CD4-positive, alpha-beta memory T cell (primary cell): Measurements from ENCODE around the gene CAMTA2. TPM values are rescaled to one million over a fixed set of nuclear protein-coding genes. Genes with fewer than 3 reads are reported as not detected.

ENCODE experiments used
- CTCF ChIA-PET: fragments of 350-600 bp; sonication (Branson Sonifier 250); formaldehyde crosslinking; loops from one replicate; lab custom pipeline; 2021; ENCODE audit warnings: inconsistent platforms; ENCODE audit not compliant: partially characterized antibody; lab: Charles Lee
- POLR2A ChIA-PET: fragments of 350-600 bp; sonication (Branson Sonifier 250); formaldehyde crosslinking; loops from one replicate; lab custom pipeline; 2021; ENCODE audit not compliant: partially characterized antibody; lab: Charles Lee
- DNase-seq, 5 donors: peaks; one replicate each; pipeline versions ENCODE4 v3.0.0 to v3.0.0-alpha.2; 2020 to 2022; ENCODE audit warnings: mixed read lengths in 1 of 5
- H3K27ac ChIP-seq: one replicate; pipeline ENCODE4 v1.7.0; 2013; ENCODE audit warnings: low read depth, low read length
- H3K27me3 ChIP-seq: 2 replicates; pipeline ENCODE4 v1.7.0; 2013; ENCODE audit warnings: mild to moderate bottlenecking, low read length, moderate library complexity; ENCODE audit not compliant: insufficient read depth
- H3K36me3 ChIP-seq: 2 replicates; pipeline ENCODE4 v1.7.0; 2013; ENCODE audit warnings: mild to moderate bottlenecking, low read length, moderate library complexity; ENCODE audit not compliant: insufficient read depth
- H3K4me1 ChIP-seq: 2 replicates; pipeline ENCODE4 v1.7.0; 2013; ENCODE audit warnings: mild to moderate bottlenecking, low read length, moderate library complexity; ENCODE audit not compliant: insufficient read depth
- H3K4me3 ChIP-seq, 2 donors: one replicate each; pipeline ENCODE4 v1.7.0; 2013; ENCODE audit warnings: low read length in 2 of 2, mild to moderate bottlenecking in 1 of 2
- H3K9me3 ChIP-seq, 2 donors: one replicate each; pipeline ENCODE4 v1.7.0; 2013; ENCODE audit warnings: low read length in 2 of 2, control low read depth in 1 of 2; ENCODE audit not compliant: control insufficient read depth in 1 of 2
- H3K27ac Mint-ChIP-seq, 7 donors: one replicate each; pipeline ENCODE4 v1.8.0; 2020 to 2021; ENCODE audit warnings: mixed read lengths in 7 of 7, mild to moderate bottlenecking in 6 of 7, inconsistent platforms in 3 of 7, moderate library complexity in 3 of 7
- H3K27me3 Mint-ChIP-seq, 2 donors: one replicate each; pipeline ENCODE4 v1.8.0; 2020 to 2021; ENCODE audit warnings: mixed read lengths in 2 of 2
- H3K36me3 Mint-ChIP-seq, 2 donors: one replicate each; pipeline ENCODE4 v1.8.0; 2020 to 2021; ENCODE audit warnings: mixed read lengths in 2 of 2, inconsistent platforms in 1 of 2, mild to moderate bottlenecking in 1 of 2
- H3K4me1 Mint-ChIP-seq, 4 donors: one replicate each; pipeline ENCODE4 v1.8.0; 2020 to 2021; ENCODE audit warnings: mixed read lengths in 4 of 4, mild to moderate bottlenecking in 1 of 4
- H3K4me3 Mint-ChIP-seq, 8 donors: one replicate each; pipeline ENCODE4 v1.8.0; 2020 to 2021; ENCODE audit warnings: mixed read lengths in 8 of 8, mild to moderate bottlenecking in 7 of 8, moderate library complexity in 6 of 8, inconsistent platforms in 3 of 8
- H3K9me3 Mint-ChIP-seq, 8 donors: one replicate each; pipeline ENCODE4 v1.8.0; 2020 to 2021; ENCODE audit warnings: mixed read lengths in 8 of 8, mild to moderate bottlenecking in 5 of 8, inconsistent platforms in 3 of 8, moderate library complexity in 1 of 8
- intact Hi-C: fragments of 100-400 bp; cut with micrococcal nuclease; formaldehyde crosslinking; loops from one replicate; pipeline ENCODE4 v1.15.1; 2023
- polyA plus RNA-seq, 2 donors: library from polyadenylated mRNA; unstranded; fragments of 300-500 nt; fragmentation: Illumina TruSeq; gene quantifications; one replicate each; pipeline ENCODE4 v1.2.3, GENCODE V29; 2021
- total RNA-seq, 2 experiments: library from RNA; stranded (reverse); gene quantifications; one replicate each; pipeline ENCODE4 v1.2.3, GENCODE V29; 2021

CAMTA2 gene
- total and polyA plus RNA-seq, 4 experiments from 2014 or later = 4.6 to 84.8 (median 44.2) TPM

GRCh38 chr17:4947010-4947410 is 40.5 kb downstream of the CAMTA2 start:
- Histone ChIP-seq H3K27me3 (no peaks in the 10 kb centered on the region), H3K36me3 (peaks cover 41% of the 10 kb centered on the region), H3K4me1 (peaks cover 62% of the 10 kb centered on the region), H3K4me3 (peak overlapping the region; percentile 63 to 94), H3K27ac (peak overlapping the region; percentile 94), H3K9me3 (no peaks in the 10 kb centered on the region)
- CTCF ChIA-PET = interaction anchor here (1.9 to 2.9 kb wide), 2 partner anchors 20 to 38 kb away, joined by 7 to 15 read pairs; partner anchors contain the start of gene SPAG7
- Mint-ChIP-seq H3K4me3 (peak overlapping the region; percentile 95 to 100 (median 99)), H3K27ac (peak overlapping the region; percentile 85 to 96 (median 94)), H3K36me3 (peaks cover 43 to 52% of the 10 kb centered on the region in 2 donors), H3K27me3 (no peaks in the 10 kb centered on the region), H3K4me1 (peaks cover 36 to 79% (median 56%) of the 10 kb centered on the region in 4 donors), H3K9me3 (peaks cover 0 to 2% (median 0%) of the 10 kb centered on the region in 8 donors)
- DNase-seq = no peak
- POLR2A ChIA-PET = interaction anchor here (0.7 to 25.3 kb wide), 19 partner anchors 8 to 804 kb away, joined by 3 to 973 read pairs (median 7); partner anchors contain the start of genes ARRB2, C17orf107, CAMTA2 and CHRNE
- intact Hi-C loops = no loop called here

GRCh38 chr17:4946312-4946976 is 41.0 kb downstream of the CAMTA2 start:
- DNase-seq = no peak
- peak overlapping the region; percentile 95 to 100 (median 99) for H3K4me3 Mint-ChIP-seq
- intact Hi-C loops = no loop called here
- Histone ChIP-seq H3K36me3 (peaks cover 41% of the 10 kb centered on the region), H3K4me1 (peaks cover 68% of the 10 kb centered on the region), H3K4me3 (peak overlapping the region; percentile 63 to 94), H3K9me3 (no peaks in the 10 kb centered on the region), H3K27ac (peak overlapping the region; percentile 94), H3K27me3 (no peaks in the 10 kb centered on the region)
- peaks cover 0 to 2% (median 0%) of the 10 kb centered on the region in 8 donors for H3K9me3 Mint-ChIP-seq
- no peaks in the 10 kb centered on the region for H3K27me3 Mint-ChIP-seq
- peaks cover 42 to 85% (median 59%) of the 10 kb centered on the region in 4 donors for H3K4me1 Mint-ChIP-seq
- ChIA-PET CTCF (interaction anchor here (1.0 to 2.9 kb wide), 4 partner anchors 21 to 41 kb away, joined by 3 to 15 read pairs (median 6); partner anchors contain the start of genes CAMTA2 and SPAG7), POLR2A (interaction anchor here (0.7 to 25.3 kb wide), 14 partner anchors 7 to 803 kb away, joined by 3 to 973 read pairs (median 12); partner anchors contain the start of genes C17orf107, CAMTA2, CHRNE and CYB5D2)
- H3K36me3 Mint-ChIP-seq = peaks cover 47 to 57% of the 10 kb centered on the region in 2 donors
- peak overlapping the region; percentile 85 to 96 (median 94) for H3K27ac Mint-ChIP-seq

GRCh38 chr17:4945944-4946280 is 41.6 kb downstream of the CAMTA2 start:
- H3K9me3 Mint-ChIP-seq = peaks cover 0 to 2% (median 0%) of the 10 kb centered on the region in 8 donors
- ChIA-PET POLR2A (interaction anchor here (1.0 to 25.3 kb wide), 12 partner anchors 6 to 231 kb away, joined by 3 to 973 read pairs (median 14); partner anchors contain the start of genes C17orf107, CAMTA2, CHRNE and INCA1), CTCF (interaction anchor here (1.0 to 1.9 kb wide), 3 partner anchors 22 to 42 kb away, joined by 3 to 7 read pairs (median 5); partner anchors contain the start of genes CAMTA2 and SPAG7)
- H3K27ac ChIP-seq = peak overlapping the region; percentile 94
- H3K27ac Mint-ChIP-seq = peak overlapping the region; percentile 92 to 97 (median 95)
- H3K4me1 ChIP-seq = peaks cover 66% of the 10 kb centered on the region
- peak overlapping the region; percentile 95 to 100 (median 99) for H3K4me3 Mint-ChIP-seq
- intact Hi-C loops = no loop called here
- no peaks in the 10 kb centered on the region for H3K27me3 Mint-ChIP-seq
- H3K4me1 Mint-ChIP-seq = peaks cover 46 to 85% (median 61%) of the 10 kb centered on the region in 4 donors
- H3K27me3 ChIP-seq = no peaks in the 10 kb centered on the region
- peak overlapping the region; percentile 63 to 94 for H3K4me3 ChIP-seq
- DNase-seq = no peak
- peaks cover 52 to 62% of the 10 kb centered on the region in 2 donors for H3K36me3 Mint-ChIP-seq
- no peaks in the 10 kb centered on the region for H3K9me3 ChIP-seq
- H3K36me3 ChIP-seq = peaks cover 41% of the 10 kb centered on the region

GRCh38 chr17:4945176-4945943 is 42.1 kb downstream of the CAMTA2 start:
- DNase-seq = peak; percentile 54 to 92 (median 59)
- Histone ChIP-seq H3K27me3 (no peaks in the 10 kb centered on the region), H3K4me1 (peaks cover 61% of the 10 kb centered on the region), H3K9me3 (no peaks in the 10 kb centered on the region), H3K4me3 (peak overlapping the region; percentile 45 to 63), H3K27ac (peak overlapping the region; percentile 81), H3K36me3 (peaks cover 41% of the 10 kb centered on the region)
- Mint-ChIP-seq H3K27me3 (no peaks in the 10 kb centered on the region), H3K4me3 (peak overlapping the region; percentile 86 to 100 (median 98)), H3K27ac (peak overlapping the region; percentile 85 to 97 (median 94)), H3K9me3 (peaks cover 0 to 2% (median 0%) of the 10 kb centered on the region in 8 donors), H3K36me3 (peaks cover 52 to 62% of the 10 kb centered on the region in 2 donors), H3K4me1 (peaks cover 46 to 82% (median 57%) of the 10 kb centered on the region in 4 donors)
- ChIA-PET CTCF (interaction anchor here (1.0 to 1.9 kb wide), 3 partner anchors 22 to 42 kb away, joined by 3 to 7 read pairs (median 5); partner anchors contain the start of genes CAMTA2 and SPAG7), POLR2A (interaction anchor here (1.0 to 25.3 kb wide), 14 partner anchors 9 to 230 kb away, joined by 3 to 973 read pairs (median 8); partner anchors contain the start of genes C17orf107, CAMTA2, CHRNE and INCA1)
- intact Hi-C loops = no loop called here

- peak overlapping the region; percentile 81 for H3K27ac ChIP-seq
- Mint-ChIP-seq H3K36me3 (peaks cover 52 to 66% of the 10 kb centered on the region in 2 donors), H3K9me3 (peaks cover 0 to 4% (median 0%) of the 10 kb centered on the region in 8 donors), H3K4me3 (peak overlapping the region; percentile 86 to 100 (median 98)), H3K27ac (peak overlapping the region; percentile 85 to 97 (median 94)), H3K4me1 (peaks cover 46 to 84% (median 57%) of the 10 kb centered on the region in 4 donors), H3K27me3 (no peaks in the 10 kb centered on the region)
- no peaks in the 10 kb centered on the region for H3K9me3 ChIP-seq
- ChIA-PET POLR2A (interaction anchor here (0.7 to 25.3 kb wide), 12 partner anchors 8 to 105 kb away, joined by 3 to 973 read pairs (median 4); partner anchors contain the start of genes C17orf107, CHRNE, INCA1 and KIF1C), CTCF (no interaction called here)
- H3K36me3 ChIP-seq = peaks cover 41% of the 10 kb centered on the region
- H3K4me3 ChIP-seq = peak overlapping the region; percentile 45 to 63
- no peaks in the 10 kb centered on the region for H3K27me3 ChIP-seq
- peak in 1 of 5 donors; percentile 52 for DNase-seq
- H3K4me1 ChIP-seq = peaks cover 58% of the 10 kb centered on the region
- intact Hi-C loops = loop anchor here (5.0 kb wide), 1 partner anchor 212 kb away; the partner anchor contains the start of gene MED11
Measured at GRCh38 chr17:4944554-4945175, 42.8 kb downstream of the CAMTA2 start.

- H3K9me3 Mint-ChIP-seq = peaks cover 0 to 4% (median 0%) of the 10 kb centered on the region in 8 donors
- H3K27me3 Mint-ChIP-seq = no peaks in the 10 kb centered on the region
- Histone ChIP-seq H3K4me3 (peak overlapping the region; percentile 36 to 45), H3K27ac (peak overlapping the region; percentile 81), H3K9me3 (no peaks in the 10 kb centered on the region), H3K4me1 (peaks cover 62% of the 10 kb centered on the region), H3K36me3 (peaks cover 41% of the 10 kb centered on the region), H3K27me3 (no peaks in the 10 kb centered on the region)
- intact Hi-C loops = loop anchor here (5.0 kb wide), 1 partner anchor 212 kb away; the partner anchor contains the start of gene MED11
- H3K4me1 Mint-ChIP-seq = peaks cover 47 to 85% (median 59%) of the 10 kb centered on the region in 4 donors
- CTCF ChIA-PET = no interaction called here
- peak overlapping the region; percentile 85 to 97 (median 93) for H3K27ac Mint-ChIP-seq
- POLR2A ChIA-PET = interaction anchor here (0.7 to 25.3 kb wide), 11 partner anchors 9 to 105 kb away, joined by 3 to 973 read pairs (median 4); partner anchors contain the start of genes C17orf107, CHRNE, INCA1 and KIF1C
- peaks cover 52 to 66% of the 10 kb centered on the region in 2 donors for H3K36me3 Mint-ChIP-seq
- H3K4me3 Mint-ChIP-seq = peak overlapping the region; percentile 86 to 100 (median 98)
- peak; percentile 59 to 67 (median 65) for DNase-seq
Measured at GRCh38 chr17:4944163-4944553, 43.3 kb downstream of the CAMTA2 start.
